ENCODE data around the gene SNCA. TPM values are rescaled to one million over a fixed set of nuclear protein-coding genes. Genes with fewer than 3 reads are reported as not detected.

SNCA gene
- total and polyA plus RNA-seq, 4 donors: 63.6 to 141 (median 134) TPM

- Histone ChIP-seq H3K4me3 (ENCODE audit: low read depth, low read length) (no peak overlapping the region), H3K4me1 (ENCODE audit: control insufficient read depth, insufficient read depth, low read length) (no peaks in the 10 kb centered on the region), H3K27ac (ENCODE audit: low read depth, low read length) (no peak overlapping the region), H3K9me3 (ENCODE audit: control insufficient read depth, insufficient read depth, low read length) (no peaks in the 10 kb centered on the region), H3K36me3 (ENCODE audit: control insufficient read depth, insufficient read depth, low read length) (no peaks in the 10 kb centered on the region), H3K27me3 (ENCODE audit: control insufficient read depth, insufficient read depth, low read length) (no peaks in the 10 kb centered on the region)
- WGBS (ENCODE audit: insufficient coverage): no CpG with 5 or more reads among the region's 1 CpG
- no peak for DNase-seq (ENCODE audit: low read depth in 4 of 6, low spot score in 6 of 6)
These were observed 91.3 kb downstream of the SNCA start for GRCh38 chr4:89745708-89746107.

- Histone ChIP-seq H3K9me3 (ENCODE audit: control insufficient read depth, insufficient read depth, low read length) (no peaks in the 10 kb centered on the region), H3K4me3 (ENCODE audit: low read depth, low read length) (no peak overlapping the region), H3K4me1 (ENCODE audit: control insufficient read depth, insufficient read depth, low read length) (no peaks in the 10 kb centered on the region), H3K36me3 (ENCODE audit: control insufficient read depth, insufficient read depth, low read length) (no peaks in the 10 kb centered on the region), H3K27ac (ENCODE audit: low read depth, low read length) (no peak overlapping the region), H3K27me3 (ENCODE audit: control insufficient read depth, insufficient read depth, low read length) (no peaks in the 10 kb centered on the region)
- no peak for DNase-seq (ENCODE audit: low read depth in 4 of 6, low spot score in 6 of 6)
- no CpG with 5 or more reads among the region's 5 CpGs for WGBS (ENCODE audit: insufficient coverage)
These were observed 92.0 kb downstream of the SNCA start for GRCh38 chr4:89744914-89745313.

GRCh38 chr4:89741768-89742167 is 95.2 kb downstream of the SNCA start:
- no peak overlapping the region for H3K27ac ChIP-seq (ENCODE audit: low read depth, low read length)
- no peaks in the 10 kb centered on the region for H3K4me1 ChIP-seq (ENCODE audit: control insufficient read depth, insufficient read depth, low read length)
- H3K9me3 ChIP-seq (ENCODE audit: control insufficient read depth, insufficient read depth, low read length): no peaks in the 10 kb centered on the region
- DNase-seq (ENCODE audit: low read depth in 4 of 6, low spot score in 6 of 6): no peak
- no peaks in the 10 kb centered on the region for H3K27me3 ChIP-seq (ENCODE audit: control insufficient read depth, insufficient read depth, low read length)
- 100% methylated on average over 1 of the region's 3 CpGs for WGBS (ENCODE audit: insufficient coverage)
- H3K36me3 ChIP-seq (ENCODE audit: control insufficient read depth, insufficient read depth, low read length): no peaks in the 10 kb centered on the region
- no peak overlapping the region for H3K4me3 ChIP-seq (ENCODE audit: low read depth, low read length)

GRCh38 chr4:89739311-89739988 is 97.5 kb downstream of the SNCA start:
- H3K4me1 ChIP-seq (ENCODE audit: control insufficient read depth, insufficient read depth, low read length): no peaks in the 10 kb centered on the region
- no CpG with 5 or more reads among the region's 4 CpGs for WGBS (ENCODE audit: insufficient coverage)

GRCh38 chr4:89737888-89738287 is 99.1 kb downstream of the SNCA start:
- H3K27me3 ChIP-seq (ENCODE audit: control insufficient read depth, insufficient read depth, low read length): no peaks in the 10 kb centered on the region
- DNase-seq (ENCODE audit: low read depth in 4 of 6, low spot score in 6 of 6): no peak
- WGBS (ENCODE audit: insufficient coverage): no CpG with 5 or more reads among the region's 2 CpGs
- H3K36me3 ChIP-seq (ENCODE audit: control insufficient read depth, insufficient read depth, low read length): no peaks in the 10 kb centered on the region
- no peak overlapping the region for H3K4me3 ChIP-seq (ENCODE audit: low read depth, low read length)
- H3K4me1 ChIP-seq (ENCODE audit: control insufficient read depth, insufficient read depth, low read length): no peaks in the 10 kb centered on the region
- no peaks in the 10 kb centered on the region for H3K9me3 ChIP-seq (ENCODE audit: control insufficient read depth, insufficient read depth, low read length)
- no peak overlapping the region for H3K27ac ChIP-seq (ENCODE audit: low read depth, low read length)

More at GRCh38 chr4:89739311-89739988, 97.5 kb downstream of the SNCA start:
- Histone ChIP-seq H3K4me3 (ENCODE audit: low read depth, low read length) (no peak overlapping the region), H3K27me3 (ENCODE audit: control insufficient read depth, insufficient read depth, low read length) (no peaks in the 10 kb centered on the region), H3K36me3 (ENCODE audit: control insufficient read depth, insufficient read depth, low read length) (no peaks in the 10 kb centered on the region), H3K27ac (ENCODE audit: low read depth, low read length) (no peak overlapping the region), H3K9me3 (ENCODE audit: control insufficient read depth, insufficient read depth, low read length) (no peaks in the 10 kb centered on the region)
- no peak for DNase-seq (ENCODE audit: low read depth in 4 of 6, low spot score in 6 of 6)

GRCh38 chr4:89733946-89734345 is 103.0 kb downstream of the SNCA start:
- Histone ChIP-seq H3K27ac (ENCODE audit: low read depth, low read length) (no peak overlapping the region), H3K27me3 (ENCODE audit: control insufficient read depth, insufficient read depth, low read length) (no peaks in the 10 kb centered on the region), H3K36me3 (ENCODE audit: control insufficient read depth, insufficient read depth, low read length) (no peaks in the 10 kb centered on the region), H3K9me3 (ENCODE audit: control insufficient read depth, insufficient read depth, low read length) (no peaks in the 10 kb centered on the region), H3K4me3 (ENCODE audit: low read depth, low read length) (no peak overlapping the region), H3K4me1 (ENCODE audit: control insufficient read depth, insufficient read depth, low read length) (no peaks in the 10 kb centered on the region)
- WGBS (ENCODE audit: insufficient coverage): no CpG with 5 or more reads among the region's 3 CpGs
- DNase-seq (ENCODE audit: low read depth in 4 of 6, low spot score in 6 of 6): no peak

GRCh38 chr4:89727238-89727637 is 109.7 kb downstream of the SNCA start:
- Histone ChIP-seq H3K27me3 (ENCODE audit: control insufficient read depth, insufficient read depth, low read length) (no peaks in the 10 kb centered on the region), H3K4me1 (ENCODE audit: control insufficient read depth, insufficient read depth, low read length) (no peaks in the 10 kb centered on the region), H3K9me3 (ENCODE audit: control insufficient read depth, insufficient read depth, low read length) (no peaks in the 10 kb centered on the region), H3K27ac (ENCODE audit: low read depth, low read length) (no peak overlapping the region), H3K4me3 (ENCODE audit: low read depth, low read length) (no peak overlapping the region), H3K36me3 (ENCODE audit: control insufficient read depth, insufficient read depth, low read length) (no peaks in the 10 kb centered on the region)
- DNase-seq (ENCODE audit: low read depth in 4 of 6, low spot score in 6 of 6): no peak

- DNase-seq (ENCODE audit: low read depth in 4 of 6, low spot score in 6 of 6): no peak
- Histone ChIP-seq H3K36me3 (ENCODE audit: control insufficient read depth, insufficient read depth, low read length) (no peaks in the 10 kb centered on the region), H3K27me3 (ENCODE audit: control insufficient read depth, insufficient read depth, low read length) (no peaks in the 10 kb centered on the region), H3K4me3 (ENCODE audit: low read depth, low read length) (no peak overlapping the region), H3K27ac (ENCODE audit: low read depth, low read length) (no peak overlapping the region), H3K9me3 (ENCODE audit: control insufficient read depth, insufficient read depth, low read length) (no peaks in the 10 kb centered on the region), H3K4me1 (ENCODE audit: control insufficient read depth, insufficient read depth, low read length) (no peaks in the 10 kb centered on the region)
- no CpG with 5 or more reads among the region's 5 CpGs for whole genome bisulfite sequencing (ENCODE audit: insufficient coverage)
These were observed 111.7 kb downstream of the SNCA start for GRCh38 chr4:89725268-89725667.

GRCh38 chr4:89724716-89725115 is 112.2 kb downstream of the SNCA start:
- no peaks in the 10 kb centered on the region for H3K36me3 ChIP-seq (ENCODE audit: control insufficient read depth, insufficient read depth, low read length)

GRCh38 chr4:89723096-89723495 is 113.9 kb downstream of the SNCA start:
- no peaks in the 10 kb centered on the region for H3K36me3 ChIP-seq (ENCODE audit: control insufficient read depth, insufficient read depth, low read length)
- DNase-seq (ENCODE audit: low read depth in 4 of 6, low spot score in 6 of 6): no peak
- no peaks in the 10 kb centered on the region for H3K9me3 ChIP-seq (ENCODE audit: control insufficient read depth, insufficient read depth, low read length)
- no peak overlapping the region for H3K27ac ChIP-seq (ENCODE audit: low read depth, low read length)
- 60% methylated on average over 2 of the region's 5 CpGs for WGBS (ENCODE audit: insufficient coverage)
- no peak overlapping the region for H3K4me3 ChIP-seq (ENCODE audit: low read depth, low read length)
- no peaks in the 10 kb centered on the region for H3K27me3 ChIP-seq (ENCODE audit: control insufficient read depth, insufficient read depth, low read length)
- H3K4me1 ChIP-seq (ENCODE audit: control insufficient read depth, insufficient read depth, low read length): no peaks in the 10 kb centered on the region

More at GRCh38 chr4:89724716-89725115, 112.2 kb downstream of the SNCA start:
- Histone ChIP-seq H3K4me1 (ENCODE audit: control insufficient read depth, insufficient read depth, low read length) (no peaks in the 10 kb centered on the region), H3K9me3 (ENCODE audit: control insufficient read depth, insufficient read depth, low read length) (no peaks in the 10 kb centered on the region), H3K27me3 (ENCODE audit: control insufficient read depth, insufficient read depth, low read length) (no peaks in the 10 kb centered on the region), H3K4me3 (ENCODE audit: low read depth, low read length) (no peak overlapping the region), H3K27ac (ENCODE audit: low read depth, low read length) (no peak overlapping the region)
- peak in 1 of 6 donors; percentile 28 for DNase-seq (ENCODE audit: low read depth in 4 of 6, low spot score in 6 of 6)
- WGBS (ENCODE audit: insufficient coverage): no CpG with 5 or more reads among the region's 2 CpGs

Measured in spinal cord (tissue), 10 donors.